ENCODE results near the gene LIME1. TPM values are rescaled to one million over a fixed set of nuclear protein-coding genes. Genes with fewer than 3 reads are reported as not detected.

Gene LIME1
- total and polyA plus RNA-seq, 9 of the 15 experiments (the other 6 are each of a cell fraction or from before 2014, with no cell fraction given), result 0.11 to 17.1 (median 2.8) TPM; not detected in 2

DNA sequence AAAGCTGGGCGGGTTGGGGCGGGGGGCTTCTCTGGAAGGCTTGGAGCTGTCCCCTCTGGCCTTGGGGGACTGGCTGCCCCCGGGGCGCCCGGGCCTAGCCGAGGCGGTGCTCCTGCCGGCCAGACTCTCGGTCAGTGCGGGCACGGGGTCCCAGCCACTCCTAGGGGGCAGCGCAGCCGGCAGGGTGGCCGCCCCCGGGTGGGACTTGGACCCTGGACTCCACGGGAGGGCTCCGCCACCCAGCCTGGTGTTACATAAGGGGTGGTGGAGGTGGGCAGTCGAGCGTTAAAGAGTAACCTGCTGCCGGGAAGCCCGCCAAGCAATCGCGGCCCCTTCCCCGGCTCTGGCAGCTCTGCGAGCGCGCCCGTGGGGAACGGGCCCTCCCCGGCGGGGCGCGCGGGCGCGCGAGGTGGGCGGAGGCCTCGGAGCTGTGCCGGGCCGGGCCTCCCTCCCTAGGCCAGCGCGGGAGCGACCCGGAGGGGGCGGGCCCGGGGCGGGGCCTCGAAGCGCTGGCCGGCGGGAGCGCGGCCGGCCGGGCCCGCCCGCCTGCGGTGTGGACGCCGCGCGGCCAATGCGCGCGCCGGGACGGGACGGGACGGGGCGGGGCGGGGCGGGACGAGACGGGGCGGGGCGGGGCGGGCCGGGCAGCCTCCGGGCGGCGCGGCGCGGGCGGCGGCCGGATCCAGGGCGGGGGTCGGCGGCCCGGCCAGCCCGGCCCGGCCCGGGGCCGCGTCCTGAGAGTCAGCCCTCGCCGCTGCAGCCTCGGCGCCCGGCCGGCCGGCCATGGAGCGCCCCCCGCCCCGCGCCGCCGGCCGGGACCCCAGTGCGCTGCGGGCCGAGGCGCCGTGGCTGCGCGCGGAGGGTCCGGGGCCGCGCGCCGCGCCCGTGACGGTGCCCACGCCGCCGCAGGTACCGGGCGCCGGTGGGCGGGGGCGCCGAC lies 2.9 kb downstream of the LIME1 start, which contains the start of gene SLC2A4RG (continued):
- TF ChIP-seq ZNF197 (CRISPR knock-in tag; IDR thresholded peaks at IDR 0.05; ENCODE audit: low read depth) (peak; percentile 62; the same call in 1 of the 2 replicates), FOS (IDR thresholded peaks at IDR 0.05; ENCODE audit: extremely low read depth, insufficient read length) (no peak), EP300 (IDR thresholded peaks at IDR 0.05; ENCODE audit: low read length) (no peak), MEIS2 (IDR thresholded peaks at IDR 0.05; ENCODE audit: partially characterized antibody) (no peak), ZNF212 (CRISPR knock-in tag; IDR thresholded peaks at IDR 0.05) (no peak), ZNF124 (CRISPR knock-in tag; IDR thresholded peaks at IDR 0.05) (no peak), PPARD (CRISPR knock-in tag; IDR thresholded peaks at IDR 0.05) (no peak), CBFA2T3 (IDR thresholded peaks at IDR 0.05) (no peak), GATA2 (CRISPR knock-in tag; IDR thresholded peaks at IDR 0.05) (no peak), TCFL5 (CRISPR knock-in tag; conservative IDR thresholded peaks at IDR 0.05) (no peak), LARP7 (IDR thresholded peaks at IDR 0.05) (no peak), FOXM1 (IDR thresholded peaks at IDR 0.05; ENCODE audit: low read depth) (no peak), FOXM1 (CRISPR knock-in tag; IDR thresholded peaks at IDR 0.05; ENCODE audit: low read depth) (0 out of 2 replicates have a peak, but pooled peaks have one; percentile 59), ZNF436 (CRISPR knock-in tag; IDR thresholded peaks at IDR 0.05) (no peak), ZBTB17 (CRISPR knock-in tag; IDR thresholded peaks at IDR 0.05) (0 out of 2 replicates have a peak, but pooled peaks have one; percentile 18), BRD4 (IDR thresholded peaks at IDR 0.05) (no peak), RAD21 (CRISPR knock-in tag; conservative IDR thresholded peaks at IDR 0.05 in 1 of 2, IDR thresholded peaks at IDR 0.05 in 1 of 2) (no peak)
- TF ChIP-seq, protein P1, sequence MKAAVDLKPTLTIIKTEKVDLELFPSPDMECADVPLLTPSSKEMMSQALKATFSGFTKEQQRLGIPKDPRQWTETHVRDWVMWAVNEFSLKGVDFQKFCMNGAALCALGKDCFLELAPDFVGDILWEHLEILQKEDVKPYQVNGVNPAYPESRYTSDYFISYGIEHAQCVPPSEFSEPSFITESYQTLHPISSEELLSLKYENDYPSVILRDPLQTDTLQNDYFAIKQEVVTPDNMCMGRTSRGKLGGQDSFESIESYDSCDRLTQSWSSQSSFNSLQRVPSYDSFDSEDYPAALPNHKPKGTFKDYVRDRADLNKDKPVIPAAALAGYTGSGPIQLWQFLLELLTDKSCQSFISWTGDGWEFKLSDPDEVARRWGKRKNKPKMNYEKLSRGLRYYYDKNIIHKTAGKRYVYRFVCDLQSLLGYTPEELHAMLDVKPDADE (conservative IDR thresholded peaks at IDR 0.05; ENCODE audit: control insufficient read depth, low read depth, low read length), result 0 out of 2 replicates have a peak, but pooled peaks have one; percentile 12
- TF ChIP-seq, protein P2, sequence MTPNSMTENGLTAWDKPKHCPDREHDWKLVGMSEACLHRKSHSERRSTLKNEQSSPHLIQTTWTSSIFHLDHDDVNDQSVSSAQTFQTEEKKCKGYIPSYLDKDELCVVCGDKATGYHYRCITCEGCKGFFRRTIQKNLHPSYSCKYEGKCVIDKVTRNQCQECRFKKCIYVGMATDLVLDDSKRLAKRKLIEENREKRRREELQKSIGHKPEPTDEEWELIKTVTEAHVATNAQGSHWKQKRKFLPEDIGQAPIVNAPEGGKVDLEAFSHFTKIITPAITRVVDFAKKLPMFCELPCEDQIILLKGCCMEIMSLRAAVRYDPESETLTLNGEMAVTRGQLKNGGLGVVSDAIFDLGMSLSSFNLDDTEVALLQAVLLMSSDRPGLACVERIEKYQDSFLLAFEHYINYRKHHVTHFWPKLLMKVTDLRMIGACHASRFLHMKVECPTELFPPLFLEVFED (CRISPR knock-in tag; conservative IDR thresholded peaks at IDR 0.05), result no peak
